ENCODE data around the gene PRRC1. TPM values are rescaled to one million over a fixed set of nuclear protein-coding genes. Genes with fewer than 3 reads are reported as not detected.

PRRC1 gene
- total RNA-seq, 1 experiment from 2014 or later = 77.9 TPM

DNA sequence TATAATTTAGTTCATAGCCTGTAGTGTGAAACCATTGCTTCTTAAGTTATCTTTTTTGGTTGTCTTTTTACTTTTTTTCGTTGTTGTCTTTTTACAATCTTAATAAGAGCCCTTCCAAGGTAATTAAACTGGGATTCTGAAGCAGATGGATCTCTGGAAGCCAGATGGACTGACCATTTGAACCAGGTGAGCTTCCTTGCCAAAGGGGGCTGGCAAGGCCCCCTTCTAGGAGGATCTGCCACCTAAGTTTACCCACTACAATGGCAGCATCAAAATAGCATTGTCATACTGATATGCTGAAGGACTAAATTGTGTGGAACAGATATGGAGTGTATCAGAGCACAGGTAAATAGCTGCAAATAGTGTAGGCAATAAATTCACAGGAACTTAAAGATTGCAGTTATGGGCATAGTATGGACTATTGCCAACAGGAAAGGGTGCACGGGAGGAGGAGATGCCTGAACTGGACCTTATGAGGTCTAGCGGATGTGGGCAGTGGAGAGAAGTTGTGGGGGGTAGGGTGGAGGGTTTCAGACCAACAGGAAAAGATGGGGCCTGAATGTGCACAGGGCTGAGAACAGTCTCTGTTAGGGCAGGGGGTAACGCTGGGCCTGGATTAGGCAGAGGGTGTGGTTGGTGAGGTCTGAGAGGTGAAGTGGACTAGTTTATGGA lies 69.9 kb downstream of the PRRC1 start:
- Mint-ChIP-seq H3K4me3 (no peak overlapping the region), H3K27ac (no peak overlapping the region), H3K4me1 (peaks cover 36% of the 10 kb centered on the region), H3K27me3 (ENCODE audit: low read depth) (no peaks in the 10 kb centered on the region), H3K36me3 (no peaks in the 10 kb centered on the region), H3K9me3 (no peaks in the 10 kb centered on the region)
- TF ChIP-seq NR1H2 (CRISPR knock-in tag; IDR thresholded peaks at IDR 0.05) (no peak), IRF2 (CRISPR knock-in tag; IDR thresholded peaks at IDR 0.05; ENCODE audit: borderline replicate concordance, low read depth) (no peak), ATF1 (CRISPR knock-in tag; IDR thresholded peaks at IDR 0.05) (no peak), CREB1 (CRISPR knock-in tag; IDR thresholded peaks at IDR 0.05) (no peak)
- TF ChIP-seq, protein P1, sequence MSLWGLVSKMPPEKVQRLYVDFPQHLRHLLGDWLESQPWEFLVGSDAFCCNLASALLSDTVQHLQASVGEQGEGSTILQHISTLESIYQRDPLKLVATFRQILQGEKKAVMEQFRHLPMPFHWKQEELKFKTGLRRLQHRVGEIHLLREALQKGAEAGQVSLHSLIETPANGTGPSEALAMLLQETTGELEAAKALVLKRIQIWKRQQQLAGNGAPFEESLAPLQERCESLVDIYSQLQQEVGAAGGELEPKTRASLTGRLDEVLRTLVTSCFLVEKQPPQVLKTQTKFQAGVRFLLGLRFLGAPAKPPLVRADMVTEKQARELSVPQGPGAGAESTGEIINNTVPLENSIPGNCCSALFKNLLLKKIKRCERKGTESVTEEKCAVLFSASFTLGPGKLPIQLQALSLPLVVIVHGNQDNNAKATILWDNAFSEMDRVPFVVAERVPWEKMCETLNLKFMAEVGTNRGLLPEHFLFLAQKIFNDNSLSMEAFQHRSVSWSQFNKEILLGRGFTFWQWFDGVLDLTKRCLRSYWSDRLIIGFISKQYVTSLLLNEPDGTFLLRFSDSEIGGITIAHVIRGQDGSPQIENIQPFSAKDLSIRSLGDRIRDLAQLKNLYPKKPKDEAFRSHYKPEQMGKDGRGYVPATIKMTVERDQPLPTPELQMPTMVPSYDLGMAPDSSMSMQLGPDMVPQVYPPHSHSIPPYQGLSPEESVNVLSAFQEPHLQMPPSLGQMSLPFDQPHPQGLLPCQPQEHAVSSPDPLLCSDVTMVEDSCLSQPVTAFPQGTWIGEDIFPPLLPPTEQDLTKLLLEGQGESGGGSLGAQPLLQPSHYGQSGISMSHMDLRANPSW (CRISPR knock-in tag; conservative IDR thresholded peaks at IDR 0.05; ENCODE audit: low read depth) = no peak
- TF ChIP-seq, protein P2, sequence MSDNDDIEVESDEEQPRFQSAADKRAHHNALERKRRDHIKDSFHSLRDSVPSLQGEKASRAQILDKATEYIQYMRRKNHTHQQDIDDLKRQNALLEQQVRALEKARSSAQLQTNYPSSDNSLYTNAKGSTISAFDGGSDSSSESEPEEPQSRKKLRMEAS (CRISPR knock-in tag; IDR thresholded peaks at IDR 0.05) = no peak
- no peak for ATAC-seq
- ChIA-PET CTCF (no interaction called here), POLR2A (no interaction called here)
- no peak for DNase-seq (ENCODE audit: low spot score)

- ChIA-PET POLR2A (no interaction called here), CTCF (no interaction called here)
- peaks cover 36% of the 10 kb centered on the region for H3K4me1 Mint-ChIP-seq
- no peak overlapping the region for H3K27ac Mint-ChIP-seq
- no peaks in the 10 kb centered on the region for H3K27me3 Mint-ChIP-seq (ENCODE audit: low read depth)
- H3K9me3 Mint-ChIP-seq = no peaks in the 10 kb centered on the region
- no peak overlapping the region for H3K4me3 Mint-ChIP-seq
- H3K36me3 Mint-ChIP-seq = no peaks in the 10 kb centered on the region
- ATAC-seq (no peak), DNase-seq (ENCODE audit: low spot score) (no peak)
- no peak for TF ChIP-seq ZNF317 (CRISPR knock-in tag; IDR thresholded peaks at IDR 0.05; ENCODE audit: borderline replicate concordance, low read depth)
- no peak for TF ChIP-seq FOXJ3 (CRISPR knock-in tag; IDR thresholded peaks at IDR 0.05; ENCODE audit: borderline replicate concordance)
- TF ChIP-seq HMGA2 (CRISPR knock-in tag; IDR thresholded peaks at IDR 0.05) = no peak
- no peak for TF ChIP-seq ZNF232 (CRISPR knock-in tag; IDR thresholded peaks at IDR 0.05)
- TF ChIP-seq, protein P3, sequence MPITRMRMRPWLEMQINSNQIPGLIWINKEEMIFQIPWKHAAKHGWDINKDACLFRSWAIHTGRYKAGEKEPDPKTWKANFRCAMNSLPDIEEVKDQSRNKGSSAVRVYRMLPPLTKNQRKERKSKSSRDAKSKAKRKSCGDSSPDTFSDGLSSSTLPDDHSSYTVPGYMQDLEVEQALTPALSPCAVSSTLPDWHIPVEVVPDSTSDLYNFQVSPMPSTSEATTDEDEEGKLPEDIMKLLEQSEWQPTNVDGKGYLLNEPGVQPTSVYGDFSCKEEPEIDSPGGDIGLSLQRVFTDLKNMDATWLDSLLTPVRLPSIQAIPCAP (CRISPR knock-in tag; IDR thresholded peaks at IDR 0.05) = no peak
- no peak for TF ChIP-seq ZBTB21 (CRISPR knock-in tag; IDR thresholded peaks at IDR 0.05; ENCODE audit: borderline replicate concordance)
- TF ChIP-seq ZBTB43 (CRISPR knock-in tag; IDR thresholded peaks at IDR 0.05) = no peak
- TF ChIP-seq, protein P4, sequence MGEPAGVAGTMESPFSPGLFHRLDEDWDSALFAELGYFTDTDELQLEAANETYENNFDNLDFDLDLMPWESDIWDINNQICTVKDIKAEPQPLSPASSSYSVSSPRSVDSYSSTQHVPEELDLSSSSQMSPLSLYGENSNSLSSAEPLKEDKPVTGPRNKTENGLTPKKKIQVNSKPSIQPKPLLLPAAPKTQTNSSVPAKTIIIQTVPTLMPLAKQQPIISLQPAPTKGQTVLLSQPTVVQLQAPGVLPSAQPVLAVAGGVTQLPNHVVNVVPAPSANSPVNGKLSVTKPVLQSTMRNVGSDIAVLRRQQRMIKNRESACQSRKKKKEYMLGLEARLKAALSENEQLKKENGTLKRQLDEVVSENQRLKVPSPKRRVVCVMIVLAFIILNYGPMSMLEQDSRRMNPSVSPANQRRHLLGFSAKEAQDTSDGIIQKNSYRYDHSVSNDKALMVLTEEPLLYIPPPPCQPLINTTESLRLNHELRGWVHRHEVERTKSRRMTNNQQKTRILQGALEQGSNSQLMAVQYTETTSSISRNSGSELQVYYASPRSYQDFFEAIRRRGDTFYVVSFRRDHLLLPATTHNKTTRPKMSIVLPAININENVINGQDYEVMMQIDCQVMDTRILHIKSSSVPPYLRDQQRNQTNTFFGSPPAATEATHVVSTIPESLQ (CRISPR knock-in tag; IDR thresholded peaks at IDR 0.05) = no peak
- TF ChIP-seq, protein P5, sequence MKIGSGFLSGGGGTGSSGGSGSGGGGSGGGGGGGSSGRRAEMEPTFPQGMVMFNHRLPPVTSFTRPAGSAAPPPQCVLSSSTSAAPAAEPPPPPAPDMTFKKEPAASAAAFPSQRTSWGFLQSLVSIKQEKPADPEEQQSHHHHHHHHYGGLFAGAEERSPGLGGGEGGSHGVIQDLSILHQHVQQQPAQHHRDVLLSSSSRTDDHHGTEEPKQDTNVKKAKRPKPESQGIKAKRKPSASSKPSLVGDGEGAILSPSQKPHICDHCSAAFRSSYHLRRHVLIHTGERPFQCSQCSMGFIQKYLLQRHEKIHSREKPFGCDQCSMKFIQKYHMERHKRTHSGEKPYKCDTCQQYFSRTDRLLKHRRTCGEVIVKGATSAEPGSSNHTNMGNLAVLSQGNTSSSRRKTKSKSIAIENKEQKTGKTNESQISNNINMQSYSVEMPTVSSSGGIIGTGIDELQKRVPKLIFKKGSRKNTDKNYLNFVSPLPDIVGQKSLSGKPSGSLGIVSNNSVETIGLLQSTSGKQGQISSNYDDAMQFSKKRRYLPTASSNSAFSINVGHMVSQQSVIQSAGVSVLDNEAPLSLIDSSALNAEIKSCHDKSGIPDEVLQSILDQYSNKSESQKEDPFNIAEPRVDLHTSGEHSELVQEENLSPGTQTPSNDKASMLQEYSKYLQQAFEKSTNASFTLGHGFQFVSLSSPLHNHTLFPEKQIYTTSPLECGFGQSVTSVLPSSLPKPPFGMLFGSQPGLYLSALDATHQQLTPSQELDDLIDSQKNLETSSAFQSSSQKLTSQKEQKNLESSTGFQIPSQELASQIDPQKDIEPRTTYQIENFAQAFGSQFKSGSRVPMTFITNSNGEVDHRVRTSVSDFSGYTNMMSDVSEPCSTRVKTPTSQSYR (CRISPR knock-in tag; IDR thresholded peaks at IDR 0.05) = no peak
- TF ChIP-seq, protein P6, sequence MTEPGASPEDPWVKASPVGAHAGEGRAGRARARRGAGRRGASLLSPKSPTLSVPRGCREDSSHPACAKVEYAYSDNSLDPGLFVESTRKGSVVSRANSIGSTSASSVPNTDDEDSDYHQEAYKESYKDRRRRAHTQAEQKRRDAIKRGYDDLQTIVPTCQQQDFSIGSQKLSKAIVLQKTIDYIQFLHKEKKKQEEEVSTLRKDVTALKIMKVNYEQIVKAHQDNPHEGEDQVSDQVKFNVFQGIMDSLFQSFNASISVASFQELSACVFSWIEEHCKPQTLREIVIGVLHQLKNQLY (CRISPR knock-in tag; IDR thresholded peaks at IDR 0.05) = no peak
- TF ChIP-seq KAT7 (CRISPR knock-in tag; IDR thresholded peaks at IDR 0.05; ENCODE audit: borderline replicate concordance) = no peak
Measured at GRCh38 chr5:127588368-127588767, 70.9 kb downstream of the PRRC1 start.
